Stimulated activated CD4-positive, alpha-beta T cell treated with anti-CD3 and anti-CD28 coated beads, Interleukin-1b, Interleukin-23, amount 100 ng/mL, for 4 hours (primary cell): ENCODE results near the gene MARVELD1.

Experiments used
- DNase-seq, 2 donors: peaks; one replicate each; pipeline ENCODE4 v3.0.0-alpha.2; 2020; ENCODE audit warnings: low read depth in 2 of 2

The MARVELD1 gene

GRCh38 chr10:97755718-97756117, 42.2 kb downstream of the MARVELD1 start:
- DNase-seq, result no peak

GRCh38 chr10:97757471-97757870, 43.9 kb downstream of the MARVELD1 start:
- no peak for DNase-seq

- DNase-seq, result peak; percentile 23 to 41
Observed at GRCh38 chr10:97759158-97759887, 45.8 kb downstream of the MARVELD1 start.

- DNase-seq, result no peak
Observed at GRCh38 chr10:97759946-97760345, 46.4 kb downstream of the MARVELD1 start.

- no peak for DNase-seq
Observed at GRCh38 chr10:97760461-97761257, 47.1 kb downstream of the MARVELD1 start.

GRCh38 chr10:97761331-97761865, 47.9 kb downstream of the MARVELD1 start:
- DNase-seq, result no peak

- no peak for DNase-seq
Observed at GRCh38 chr10:97762056-97762455, 48.5 kb downstream of the MARVELD1 start.

GRCh38 chr10:97762816-97763215, 49.3 kb downstream of the MARVELD1 start:
- no peak for DNase-seq

- no peak for DNase-seq
Observed at GRCh38 chr10:97763411-97763810, 49.9 kb downstream of the MARVELD1 start.

- DNase-seq, result no peak
Observed at GRCh38 chr10:97763947-97764346, 50.4 kb downstream of the MARVELD1 start.

GRCh38 chr10:97764519-97764931, 51.0 kb downstream of the MARVELD1 start:
- DNase-seq, result no peak

- DNase-seq, result no peak
Observed at GRCh38 chr10:97765201-97765600, 51.7 kb downstream of the MARVELD1 start.

GRCh38 chr10:97766106-97766810, 52.7 kb downstream of the MARVELD1 start:
- DNase-seq, result no peak

GRCh38 chr10:97766996-97767924, 53.7 kb downstream of the MARVELD1 start:
- DNase-seq, result no peak
